SH-SY5Y (cell line): ENCODE data around the gene CBFA2T3.

Source experiments
- GATA2 ChIP-seq: IDR thresholded peaks from 2 replicates; pipeline ENCODE4 v1.6.1; 2011; ENCODE audit warnings: mild to moderate bottlenecking, low read depth, low read length
- GATA3 ChIP-seq: IDR thresholded peaks from 2 replicates; pipeline ENCODE4 v1.6.1; 2011; ENCODE audit warnings: low read depth, mild to moderate bottlenecking, low read length, moderate library complexity

GRCh38 chr16:88982286-88983084 is 5.5 kb upstream of the CBFA2T3 start:
- no peak for TF ChIP-seq GATA3
- TF ChIP-seq GATA2, result no peak
